Mesenchymal stem cell (in vitro differentiated cells and primary cell): ENCODE data around the gene GIPC2.
"Not testable (repeated sequence)": the region's sequence is repeated elsewhere in the genome, so short reads cannot be mapped to it uniquely, and the experiment has no call there.

ENCODE experiments used
- DNase-seq: peaks from one replicate; pipeline ENCODE4 v3.0.0-alpha.2; 2013
- H2AFZ ChIP-seq: one replicate; pipeline ENCODE4 v1.6.1; 2013; ENCODE audit warnings: low read depth, mild to moderate bottlenecking, control low read depth, inconsistent platforms, low read length, moderate library complexity
- H2AK5ac ChIP-seq: 2 replicates; pipeline ENCODE4 v1.6.1; 2013; ENCODE audit warnings: low read length, moderate library complexity, mild to moderate bottlenecking, inconsistent platforms; ENCODE audit not compliant: severe bottlenecking
- H2BK120ac ChIP-seq: one replicate; pipeline ENCODE4 v1.6.1; 2013; ENCODE audit warnings: low read depth, mild to moderate bottlenecking, inconsistent platforms, low read length, moderate library complexity
- H2BK12ac ChIP-seq, 2 experiments: one replicate each; pipeline ENCODE4 v1.6.1; 2013; ENCODE audit warnings: inconsistent platforms in 2 of 2, low read length in 2 of 2, mild to moderate bottlenecking in 2 of 2, moderate library complexity in 2 of 2, control low read depth in 1 of 2
- H2BK15ac ChIP-seq: one replicate; pipeline ENCODE4 v1.6.1; 2013; ENCODE audit warnings: mild to moderate bottlenecking, low read depth, inconsistent platforms; ENCODE audit not compliant: poor library complexity, severe bottlenecking
- H2BK5ac ChIP-seq: 2 replicates; pipeline ENCODE4 v1.6.1; 2013; ENCODE audit warnings: low read depth, mild to moderate bottlenecking, low read length, control low read depth, inconsistent platforms; ENCODE audit not compliant: poor library complexity, severe bottlenecking
- H3K14ac ChIP-seq, 2 experiments: one replicate each; pipeline ENCODE4 v1.6.1; 2013; ENCODE audit warnings: inconsistent platforms in 2 of 2, low read length in 2 of 2, control low read depth in 1 of 2, mild to moderate bottlenecking in 1 of 2, moderate library complexity in 1 of 2
- H3K18ac ChIP-seq, 2 experiments: one replicate each; pipeline ENCODE4 v1.6.1; 2013; ENCODE audit warnings: inconsistent platforms in 2 of 2, low read length in 2 of 2, control low read depth in 1 of 2, low read depth in 1 of 2, mild to moderate bottlenecking in 1 of 2
- H3K23ac ChIP-seq, 2 experiments: one replicate each; pipeline ENCODE4 v1.6.1; 2013; ENCODE audit warnings: inconsistent platforms in 2 of 2, low read length in 2 of 2, mild to moderate bottlenecking in 2 of 2, moderate library complexity in 2 of 2, control low read depth in 1 of 2
- H3K27ac ChIP-seq: 2 replicates; pipeline ENCODE4 v1.5.1; 2013; ENCODE audit warnings: mild to moderate bottlenecking, moderate library complexity, low read length, control low read depth, inconsistent platforms; ENCODE audit not compliant: poor library complexity, severe bottlenecking
- H3K27me3 ChIP-seq, 2 experiments: 2 replicates each; pipeline versions ENCODE4 v1.6.1 to v1.7.0; 2013; ENCODE audit warnings: low read length in 2 of 2, mild to moderate bottlenecking in 2 of 2, moderate library complexity in 2 of 2, control low read depth in 1 of 2, inconsistent platforms in 1 of 2; ENCODE audit not compliant: control insufficient read depth in 1 of 2, insufficient read depth in 1 of 2
- H3K36me3 ChIP-seq, 2 experiments: 2 replicates each; pipeline versions ENCODE4 v1.6.1 to v1.7.0; 2013; ENCODE audit warnings: low read length in 2 of 2, control low read depth in 1 of 2, inconsistent platforms in 1 of 2, low read depth in 1 of 2, mild to moderate bottlenecking in 1 of 2; ENCODE audit not compliant: insufficient read depth in 2 of 2, control insufficient read depth in 1 of 2
- H3K4ac ChIP-seq, 2 experiments: one replicate each; pipeline ENCODE4 v1.6.1; 2013; ENCODE audit warnings: inconsistent platforms in 2 of 2, low read length in 2 of 2, mild to moderate bottlenecking in 2 of 2, moderate library complexity in 2 of 2, control low read depth in 1 of 2, low read depth in 1 of 2
- H3K4me1 ChIP-seq: 2 replicates; pipeline ENCODE4 v1.6.1; 2013; ENCODE audit warnings: low read depth, low read length, control low read depth; ENCODE audit not compliant: control insufficient read depth, insufficient read depth
- H3K4me2 ChIP-seq: 2 replicates; pipeline ENCODE4 v1.6.1; 2013; ENCODE audit warnings: low read length, mild to moderate bottlenecking, inconsistent platforms; ENCODE audit not compliant: poor library complexity, severe bottlenecking
- H3K4me3 ChIP-seq, 2 experiments: 2 replicates each; pipeline versions ENCODE4 v1.5.1 to v1.7.0; 2013; ENCODE audit warnings: low read length in 2 of 2, mild to moderate bottlenecking in 2 of 2, control low read depth in 1 of 2, low read depth in 1 of 2; ENCODE audit not compliant: insufficient read depth in 1 of 2
- H3K79me1 ChIP-seq: replicated peaks from 2 replicates; pipeline ENCODE4 v1.6.1; 2013; ENCODE audit warnings: mild to moderate bottlenecking, control low read depth, low read length, inconsistent platforms; ENCODE audit not compliant: poor library complexity, severe bottlenecking
- H3K9ac ChIP-seq: 2 replicates; pipeline ENCODE4 v1.7.0; 2013; ENCODE audit warnings: mild to moderate bottlenecking, low read length, moderate library complexity
- H3K9me3 ChIP-seq: 2 replicates; pipeline ENCODE4 v1.7.0; 2013; ENCODE audit warnings: mild to moderate bottlenecking, low read length; ENCODE audit not compliant: control insufficient read depth
- H4K8ac ChIP-seq: one replicate; pipeline ENCODE4 v1.6.1; 2013; ENCODE audit warnings: inconsistent platforms, mild to moderate bottlenecking, low read length, moderate library complexity
- H4K91ac ChIP-seq: one replicate; pipeline ENCODE4 v1.6.1; 2013; ENCODE audit warnings: mild to moderate bottlenecking, low read length, inconsistent platforms
- WGBS: methylation state at CpG from one replicate; pipeline ENCODE4 v1.1.7; 2013; ENCODE audit warnings: mixed read lengths; 5-methylcytosine and 5-hydroxymethylcytosine counted together

GIPC2 gene

GRCh38 chr1:78080767-78081166, 35.0 kb downstream of the GIPC2 start:
- DNase-seq, result no peak
- Histone ChIP-seq H3K27ac (no peak overlapping the region), H3K4me3 (peak overlapping the region in 1 of 2 experiments; percentile 55), H3K18ac (no peak overlapping the region), H3K9me3 (peaks cover 2% of the 10 kb centered on the region), H2AK5ac (no peak overlapping the region), H2BK5ac (no peak overlapping the region), H3K79me1 (no peaks in the 10 kb centered on the region), H3K4me1 (no peaks in the 10 kb centered on the region), H3K9ac (peak overlapping the region; percentile 84), H3K4ac (no peak overlapping the region), H2BK15ac (no peak overlapping the region), H2BK120ac (no peak overlapping the region), H3K14ac (no peak overlapping the region), H4K8ac (no peak overlapping the region), H2AFZ (no peak overlapping the region), H2BK12ac (no peak overlapping the region), H3K23ac (no peak overlapping the region), H3K27me3 (no peaks in the 10 kb centered on the region), H4K91ac (no peak overlapping the region), H3K4me2 (no peak overlapping the region), H3K36me3 (no peaks in the 10 kb centered on the region)
- 96% methylated on average over 2 of the region's 2 CpGs for WGBS

DNA sequence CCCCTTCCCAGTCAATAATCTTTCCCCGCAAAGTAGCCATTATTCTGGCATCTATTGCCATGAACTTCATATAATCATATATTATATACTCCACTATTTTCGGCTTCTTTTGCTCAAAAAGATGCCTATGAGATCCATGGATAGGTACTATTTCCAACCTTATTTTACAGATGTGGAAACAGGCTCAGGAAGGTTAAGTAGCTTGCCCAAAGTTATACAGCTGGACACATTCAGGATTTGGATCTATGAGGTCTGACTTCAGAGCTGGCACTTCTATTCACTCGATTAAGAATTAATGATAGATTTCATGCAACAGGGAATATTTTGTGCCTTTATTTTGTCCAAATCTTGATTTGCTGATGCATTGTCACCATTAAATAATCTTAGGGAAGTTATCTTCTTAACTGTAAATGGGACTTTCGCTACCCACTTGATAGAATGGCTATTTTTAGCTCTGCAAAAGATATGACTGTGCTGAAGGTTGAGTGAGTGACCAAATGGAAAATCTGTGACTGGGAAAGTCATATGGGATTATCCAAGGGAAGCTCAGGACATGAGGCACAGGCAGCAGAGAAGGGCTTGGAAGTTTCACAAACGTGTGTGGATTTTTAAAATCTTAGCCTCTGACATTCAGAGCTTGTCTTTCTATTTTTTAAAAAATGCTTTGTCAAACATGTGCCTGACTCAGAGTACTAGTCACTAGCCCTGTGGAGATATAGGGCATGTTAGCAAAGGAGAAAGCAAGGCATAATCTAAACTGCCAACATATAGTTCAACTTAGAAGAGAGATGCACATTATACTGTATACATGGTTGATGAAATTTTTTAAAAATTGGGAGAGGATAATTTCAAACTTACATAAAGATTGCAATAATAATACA, 36.5 kb downstream of the GIPC2 start:
- H3K18ac ChIP-seq, result no peak overlapping the region
- no peak overlapping the region for H4K91ac ChIP-seq
- H3K4me3 ChIP-seq, result peak overlapping the region in 1 of 2 experiments; percentile 13
- H3K9me3 ChIP-seq, result peaks cover 16% of the 10 kb centered on the region
- WGBS, result 80% methylated on average over 5 of the region's 5 CpGs
- no peaks in the 10 kb centered on the region for H3K27me3 ChIP-seq
- no peak overlapping the region for H3K4ac ChIP-seq
- peak; percentile 85 for DNase-seq
- H2BK120ac ChIP-seq, result no peak overlapping the region
- no peak overlapping the region for H3K27ac ChIP-seq
- no peaks in the 10 kb centered on the region for H3K4me1 ChIP-seq
- H3K14ac ChIP-seq, result no peak overlapping the region
- no peak overlapping the region for H3K4me2 ChIP-seq
- H2AK5ac ChIP-seq, result no peak overlapping the region
- no peak overlapping the region for H2BK15ac ChIP-seq
- no peaks in the 10 kb centered on the region for H3K36me3 ChIP-seq
- H4K8ac ChIP-seq, result no peak overlapping the region
- H3K9ac ChIP-seq, result peak overlapping the region; percentile 75
- no peaks in the 10 kb centered on the region for H3K79me1 ChIP-seq
- no peak overlapping the region for H3K23ac ChIP-seq
- no peak overlapping the region for H2BK5ac ChIP-seq
- no peak overlapping the region for H2BK12ac ChIP-seq
- no peak overlapping the region for H2AFZ ChIP-seq

GRCh38 chr1:78084639-78085038, 38.9 kb downstream of the GIPC2 start:
- not testable (repeated sequence) for H3K14ac ChIP-seq, H2BK5ac ChIP-seq, H3K4ac ChIP-seq, H2AK5ac ChIP-seq, H2BK12ac ChIP-seq, DNase-seq, H3K36me3 ChIP-seq, H3K23ac ChIP-seq, H3K79me1 ChIP-seq, H3K4me1 ChIP-seq, H3K27me3 ChIP-seq, H2BK120ac ChIP-seq, H2AFZ ChIP-seq, H4K8ac ChIP-seq, H3K18ac ChIP-seq, H2BK15ac ChIP-seq, H3K4me3 ChIP-seq, H4K91ac ChIP-seq, H3K27ac ChIP-seq, H3K4me2 ChIP-seq, H3K9ac ChIP-seq
- H3K9me3 ChIP-seq, result peaks cover 30% of the 10 kb centered on the region

DNA sequence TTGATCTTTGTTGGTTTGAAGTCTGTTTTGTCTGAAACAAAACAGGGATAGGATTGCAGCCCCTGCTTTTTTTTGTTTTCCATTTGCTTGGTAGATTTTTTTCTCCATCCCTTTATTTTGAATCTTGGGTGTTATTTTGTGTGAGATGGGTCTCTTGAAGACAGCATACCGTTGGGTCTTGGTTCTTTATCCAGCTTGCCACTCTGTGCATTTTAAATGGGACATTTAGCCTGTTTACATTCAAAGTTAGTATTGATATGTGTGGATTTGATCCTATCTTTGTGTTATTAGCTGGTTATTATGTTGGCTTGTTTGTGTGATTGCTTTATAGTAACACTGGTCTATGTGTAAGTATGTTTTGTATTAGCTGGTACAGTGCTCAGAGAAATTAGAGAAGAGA, 40.9 kb downstream of the GIPC2 start:
- Histone ChIP-seq H4K91ac (no peak overlapping the region), H3K27ac (no peak overlapping the region), H3K4me1 (no peaks in the 10 kb centered on the region), H3K79me1 (no peaks in the 10 kb centered on the region), H3K4ac (no peak overlapping the region), H2BK12ac (no peak overlapping the region), H3K9ac (no peak overlapping the region), H3K4me3 (no peak overlapping the region), H4K8ac (no peak overlapping the region), H3K4me2 (no peak overlapping the region), H2AK5ac (no peak overlapping the region), H2BK15ac (no peak overlapping the region), H3K27me3 (no peaks in the 10 kb centered on the region), H2AFZ (no peak overlapping the region), H3K14ac (no peak overlapping the region), H2BK120ac (no peak overlapping the region), H3K36me3 (no peaks in the 10 kb centered on the region), H3K18ac (no peak overlapping the region), H3K23ac (no peak overlapping the region), H3K9me3 (peaks cover 30% of the 10 kb centered on the region), H2BK5ac (no peak overlapping the region)
- 50% methylated on average over 1 of the region's 1 CpG for WGBS
- no peak for DNase-seq
